Activated CD8-positive, alpha-beta T cell treated with anti-CD3 and anti-CD28 coated beads, Interleukin-2, amount 10 ng/mL, durations not matched to agents 7 days and 5 days (primary cell): ENCODE measurements around the gene SRRM5. TPM values are rescaled to one million over a fixed set of nuclear protein-coding genes. Genes with fewer than 3 reads are reported as not detected.

Source experiments
- ATAC-seq: fragments of 150-1000 bp; cut with Tn5 transposase; one replicate; pipeline ENCODE4 v1.10.0; 2021; ENCODE audit warnings: moderate library complexity
- CTCF ChIA-PET: fragments of 350-600 bp; sonication (Branson Sonifier 250); formaldehyde crosslinking; loops from one replicate; lab custom pipeline; 2021; ENCODE audit warnings: antibody characterized with exemption; lab: Charles Lee
- POLR2A ChIA-PET: fragments of 350-600 bp; sonication (Branson Sonifier 250); formaldehyde crosslinking; loops from one replicate; lab custom pipeline; 2021; ENCODE audit warnings: antibody characterized with exemption; lab: Charles Lee
- DNase-seq: peaks from one replicate; pipeline ENCODE4 v3.0.0-alpha.2; 2020
- H3K27ac Mint-ChIP-seq: one replicate; pipeline ENCODE4 v1.8.0; 2021; ENCODE audit warnings: mild to moderate bottlenecking, mixed read lengths
- H3K27me3 Mint-ChIP-seq: one replicate; pipeline ENCODE4 v1.8.0; 2021; ENCODE audit warnings: low read depth, mixed read lengths
- H3K36me3 Mint-ChIP-seq: one replicate; pipeline ENCODE4 v1.8.0; 2021; ENCODE audit warnings: low read depth, mixed read lengths
- H3K4me1 Mint-ChIP-seq: one replicate; pipeline ENCODE4 v1.8.0; 2021; ENCODE audit warnings: low read depth, mixed read lengths
- H3K4me3 Mint-ChIP-seq: one replicate; pipeline ENCODE4 v1.8.0; 2021; ENCODE audit warnings: mild to moderate bottlenecking, mixed read lengths
- H3K9me3 Mint-ChIP-seq: one replicate; pipeline ENCODE4 v1.8.0; 2022; ENCODE audit warnings: mixed read lengths; ENCODE audit not compliant: insufficient read depth
- total RNA-seq, 2 experiments: library from RNA; stranded (reverse); gene quantifications; one replicate each; pipeline ENCODE4 v1.2.3, GENCODE V29; 2021

SRRM5 gene
- total RNA-seq, 2 experiments from 2014 or later: 0.71 to 0.73 TPM

- H3K4me3 Mint-ChIP-seq: peak overlapping the region; percentile 94
- peaks cover 19% of the 10 kb centered on the region for H3K4me1 Mint-ChIP-seq
- DNase-seq (peak; percentile 73), ATAC-seq (peak; percentile 51)
- ChIA-PET CTCF (no interaction called here), POLR2A (no interaction called here)
- H3K27ac Mint-ChIP-seq: peak overlapping the region; percentile 98
- H3K9me3 Mint-ChIP-seq: no peaks in the 10 kb centered on the region
- H3K36me3 Mint-ChIP-seq: peaks cover 2% of the 10 kb centered on the region
- no peaks in the 10 kb centered on the region for H3K27me3 Mint-ChIP-seq
Observed at GRCh38 chr19:43618921-43619261, 7.0 kb downstream of the SRRM5 start.

GRCh38 chr19:43619262-43620060, 7.6 kb downstream of the SRRM5 start, which contains the start of gene ZNF428:
Gene ZNF428 (minus strand): TSS chr19:43619629. CDS start chr19:43614304, 5,325 bp downstream.
- H3K27me3 Mint-ChIP-seq: no peaks in the 10 kb centered on the region
- peaks cover 2% of the 10 kb centered on the region for H3K36me3 Mint-ChIP-seq
- CTCF ChIA-PET: no interaction called here
- peak; percentile 92 for ATAC-seq
- peak within 1 kb of the TSS; percentile 94 for H3K4me3 Mint-ChIP-seq
- DNase-seq: peak; percentile 84
- H3K9me3 Mint-ChIP-seq: no peaks in the 10 kb centered on the region
- POLR2A ChIA-PET: interaction anchor here (0.6 to 0.9 kb wide), 3 partner anchors 86 to 203 kb away, joined by 3 read pairs; partner anchors contain the start of genes SMG9 and ZNF575
- H3K4me1 Mint-ChIP-seq: peaks cover 24% of the 10 kb centered on the region
- H3K27ac Mint-ChIP-seq: peak within 1 kb of the TSS; percentile 98

- POLR2A ChIA-PET: interaction anchor here (0.6 to 0.9 kb wide), 3 partner anchors 87 to 203 kb away, joined by 3 read pairs; partner anchors contain the start of genes SMG9 and ZNF575
- ATAC-seq (no peak), DNase-seq (peak; percentile 91)
Observed at GRCh38 chr19:43620061-43621001, 8.4 kb downstream of the SRRM5 start.

GRCh38 chr19:43622070-43622469, 10.2 kb downstream of the SRRM5 start:
- H3K9me3 Mint-ChIP-seq: no peaks in the 10 kb centered on the region
- DNase-seq: no peak
- H3K4me1 Mint-ChIP-seq: peaks cover 41% of the 10 kb centered on the region

More at GRCh38 chr19:43620061-43621001, 8.4 kb downstream of the SRRM5 start:
- Mint-ChIP-seq H3K9me3 (no peaks in the 10 kb centered on the region), H3K27ac (peak overlapping the region; percentile 98), H3K36me3 (peaks cover 2% of the 10 kb centered on the region), H3K4me1 (peaks cover 32% of the 10 kb centered on the region), H3K27me3 (no peaks in the 10 kb centered on the region), H3K4me3 (peak overlapping the region; percentile 94)
- CTCF ChIA-PET: interaction anchor here (1.6 kb wide), 1 partner anchor 95 kb away, joined by 3 read pairs; no protein-coding TSS in a partner anchor

GRCh38 chr19:43622956-43623355, 11.1 kb downstream of the SRRM5 start:
- POLR2A ChIA-PET: no interaction called here
- H3K9me3 Mint-ChIP-seq: no peaks in the 10 kb centered on the region

More at GRCh38 chr19:43622070-43622469, 10.2 kb downstream of the SRRM5 start:
- ATAC-seq: no peak
- no peak overlapping the region for H3K27ac Mint-ChIP-seq
- ChIA-PET CTCF (interaction anchor here (1.6 kb wide), 1 partner anchor 97 kb away, joined by 3 read pairs; no protein-coding TSS in a partner anchor), POLR2A (no interaction called here)
- peaks cover 2% of the 10 kb centered on the region for H3K27me3 Mint-ChIP-seq
- H3K36me3 Mint-ChIP-seq: peaks cover 2% of the 10 kb centered on the region
- H3K4me3 Mint-ChIP-seq: no peak overlapping the region

GRCh38 chr19:43623889-43624670, 12.2 kb downstream of the SRRM5 start:
- ATAC-seq (no peak), DNase-seq (no peak)
- no peaks in the 10 kb centered on the region for H3K9me3 Mint-ChIP-seq
- peaks cover 5% of the 10 kb centered on the region for H3K27me3 Mint-ChIP-seq
- POLR2A ChIA-PET: no interaction called here
- peaks cover 40% of the 10 kb centered on the region for H3K4me1 Mint-ChIP-seq
- CTCF ChIA-PET: interaction anchor here (1.0 kb wide), 1 partner anchor 31 kb away, joined by 3 read pairs; no protein-coding TSS in a partner anchor
- H3K27ac Mint-ChIP-seq: no peak overlapping the region
- no peak overlapping the region for H3K4me3 Mint-ChIP-seq
- H3K36me3 Mint-ChIP-seq: no peaks in the 10 kb centered on the region

More at GRCh38 chr19:43622956-43623355, 11.1 kb downstream of the SRRM5 start:
- DNase-seq (no peak), ATAC-seq (no peak)
- Mint-ChIP-seq H3K36me3 (peaks cover 2% of the 10 kb centered on the region), H3K27ac (no peak overlapping the region), H3K27me3 (peaks cover 2% of the 10 kb centered on the region), H3K4me1 (peaks cover 43% of the 10 kb centered on the region), H3K4me3 (no peak overlapping the region)
- CTCF ChIA-PET: no interaction called here

- DNase-seq (peak; percentile 91), ATAC-seq (peak; percentile 82)
- Mint-ChIP-seq H3K4me3 (no peak overlapping the region), H3K27me3 (peaks cover 5% of the 10 kb centered on the region), H3K9me3 (no peaks in the 10 kb centered on the region), H3K4me1 (peaks cover 39% of the 10 kb centered on the region), H3K36me3 (no peaks in the 10 kb centered on the region), H3K27ac (no peak overlapping the region)
- ChIA-PET POLR2A (no interaction called here), CTCF (interaction anchor here (0.7 to 1.0 kb wide), 2 partner anchors 29 to 31 kb away, joined by 3 read pairs; partner anchors contain the start of genes IRGQ and ZNF576)
Observed at GRCh38 chr19:43624933-43625332, 13.0 kb downstream of the SRRM5 start.

GRCh38 chr19:43625918-43626579, 14.2 kb downstream of the SRRM5 start:
- Mint-ChIP-seq H3K4me3 (no peak overlapping the region), H3K4me1 (peaks cover 28% of the 10 kb centered on the region), H3K36me3 (no peaks in the 10 kb centered on the region), H3K9me3 (no peaks in the 10 kb centered on the region), H3K27ac (no peak overlapping the region), H3K27me3 (peaks cover 5% of the 10 kb centered on the region)
- ChIA-PET POLR2A (interaction anchor here (0.6 kb wide), 1 partner anchor 168 kb away, joined by 3 read pairs; no protein-coding TSS in a partner anchor), CTCF (interaction anchor here (0.7 to 1.9 kb wide), 2 partner anchors 31 to 98 kb away, joined by 3 to 6 read pairs; no protein-coding TSS in a partner anchor)
- ATAC-seq: no peak
- no peak for DNase-seq

GRCh38 chr19:43626838-43627237, 14.9 kb downstream of the SRRM5 start:
- CTCF ChIA-PET: interaction anchor here (0.7 to 1.9 kb wide), 3 partner anchors 32 to 99 kb away, joined by 3 to 6 read pairs (median 3); no protein-coding TSS in a partner anchor
- ATAC-seq (no peak), DNase-seq (no peak)
- Mint-ChIP-seq H3K4me3 (no peak overlapping the region), H3K27ac (no peak overlapping the region), H3K4me1 (peaks cover 26% of the 10 kb centered on the region), H3K9me3 (no peaks in the 10 kb centered on the region), H3K27me3 (peaks cover 5% of the 10 kb centered on the region), H3K36me3 (no peaks in the 10 kb centered on the region)
- POLR2A ChIA-PET: interaction anchor here (0.6 kb wide), 1 partner anchor 169 kb away, joined by 3 read pairs; no protein-coding TSS in a partner anchor

GRCh38 chr19:43628646-43629326, 16.9 kb downstream of the SRRM5 start:
- no peak overlapping the region for H3K27ac Mint-ChIP-seq
- no peak for DNase-seq
- peaks cover 5% of the 10 kb centered on the region for H3K27me3 Mint-ChIP-seq
- ATAC-seq: no peak
- peaks cover 26% of the 10 kb centered on the region for H3K4me1 Mint-ChIP-seq
- no peak overlapping the region for H3K4me3 Mint-ChIP-seq
- ChIA-PET POLR2A (interaction anchor here (1.0 kb wide), 1 partner anchor 13 kb away, joined by 5 read pairs; no protein-coding TSS in a partner anchor), CTCF (interaction anchor here (1.3 kb wide), 1 partner anchor 73 kb away, joined by 3 read pairs; no protein-coding TSS in a partner anchor)
- H3K36me3 Mint-ChIP-seq: no peaks in the 10 kb centered on the region
- H3K9me3 Mint-ChIP-seq: no peaks in the 10 kb centered on the region
